GM08714 (cell line): ENCODE data around the gene CD99L2.
"Not testable (repeated sequence)": the region's sequence is repeated elsewhere in the genome, so short reads cannot be mapped to it uniquely, and the experiment has no call there.

Experiments used
- H3K4me3 ChIP-seq: fragments of 200-500 bp; sonication (Bioruptor generic); 2 replicates; pipeline ENCODE4 v1.5.1; 2014; ENCODE audit warnings: mild to moderate bottlenecking, low read length, inconsistent platforms
- ZNF274 ChIP-seq: IDR thresholded peaks from 2 replicates; pipeline ENCODE4 v1.6.1; 2012; ENCODE audit warnings: mild to moderate bottlenecking, low read depth, low read length

Gene CD99L2

GRCh38 chrX:150906694-150907093 lies 8.2 kb upstream of the CD99L2 start:
- no peak overlapping the region for H3K4me3 ChIP-seq
- TF ChIP-seq ZNF274: no peak

DNA sequence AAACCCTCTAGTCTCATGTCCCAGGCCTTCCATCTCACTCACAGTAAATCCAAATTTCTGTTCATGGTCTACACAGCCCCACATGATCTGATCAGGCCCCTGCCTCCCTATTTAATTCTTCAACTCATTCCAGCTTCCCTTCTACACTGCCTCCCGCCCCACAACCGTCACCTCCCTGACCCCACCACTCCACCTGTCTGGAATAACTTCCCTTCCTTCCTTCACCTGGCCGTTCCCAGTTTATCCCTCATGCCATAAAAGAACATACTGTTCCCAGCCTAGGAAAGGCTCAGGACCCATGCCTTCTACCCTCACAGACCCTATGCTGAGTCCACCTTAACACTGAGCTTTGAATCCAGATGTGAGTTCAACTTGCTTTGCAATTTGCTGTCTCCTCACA lies 6.8 kb upstream of the CD99L2 start:
- TF ChIP-seq ZNF274: no peak

DNA sequence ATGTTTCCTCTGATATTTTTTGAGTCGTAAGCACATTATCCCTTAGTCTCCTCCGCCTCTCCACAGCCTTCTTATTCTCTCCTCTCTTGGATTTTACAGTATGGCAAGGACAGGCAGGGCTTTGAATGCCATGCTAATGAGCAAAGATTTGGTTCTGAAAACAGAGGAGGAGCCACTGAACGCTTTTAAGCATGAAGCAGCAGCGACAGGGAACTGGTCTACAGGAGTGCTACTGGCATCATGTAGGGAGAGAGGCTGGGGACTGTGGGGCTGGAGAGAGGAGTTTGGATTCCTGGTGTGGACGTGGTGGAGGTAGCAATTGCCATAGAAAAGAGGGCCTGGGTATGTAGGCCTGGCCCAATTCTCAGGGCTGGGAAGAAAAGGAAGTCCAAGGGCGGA lies 4.6 kb upstream of the CD99L2 start:
- no peak overlapping the region for H3K4me3 ChIP-seq
- no peak for TF ChIP-seq ZNF274

More for the DNA sequence above, 6.8 kb upstream of the CD99L2 start:
- H3K4me3 ChIP-seq: no peak overlapping the region

DNA sequence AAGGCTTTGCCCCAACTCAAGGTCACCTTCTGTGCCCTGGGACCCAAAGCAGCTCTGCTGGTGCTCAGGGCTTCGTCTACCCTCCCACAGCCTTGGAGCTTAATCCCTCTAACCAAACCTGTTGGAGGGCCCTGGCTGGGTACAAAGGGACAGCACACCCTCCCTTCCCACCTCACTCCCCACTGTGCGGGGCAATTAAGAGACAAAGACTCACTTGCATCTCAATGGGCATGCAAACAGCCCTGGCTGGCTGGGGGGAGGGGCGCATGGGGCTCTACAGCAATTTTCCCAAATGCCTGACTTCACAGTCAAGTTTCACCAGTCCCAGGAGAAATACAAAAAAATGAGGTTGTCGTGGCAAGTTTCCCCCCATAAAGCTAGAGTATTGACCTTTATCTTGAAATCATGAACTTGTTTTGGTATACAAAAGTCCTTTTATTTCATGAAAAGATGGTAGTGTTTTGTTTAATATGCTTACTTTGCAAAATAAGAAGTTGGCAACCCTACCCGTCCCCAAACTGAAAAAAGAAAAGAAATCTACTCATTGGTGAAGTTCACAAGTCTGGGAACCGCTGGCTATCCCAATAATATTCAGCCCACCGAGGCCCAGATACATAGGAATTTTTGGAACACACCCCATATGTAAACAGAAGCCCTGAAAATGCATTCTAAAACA lies 4.1 kb upstream of the CD99L2 start:
- TF ChIP-seq ZNF274: no peak
- no peak overlapping the region for H3K4me3 ChIP-seq

- TF ChIP-seq ZNF274: no peak
Measured at GRCh38 chrX:150899191-150899757, 806 bp upstream of the CD99L2 start.

GRCh38 chrX:150897421-150898320 lies 797 bp downstream of the CD99L2 start:
- no peak for TF ChIP-seq ZNF274
- peak overlapping the region; percentile 71 for H3K4me3 ChIP-seq

More at GRCh38 chrX:150899191-150899757, 806 bp upstream of the CD99L2 start:
- peak overlapping the region; percentile 75 for H3K4me3 ChIP-seq

DNA sequence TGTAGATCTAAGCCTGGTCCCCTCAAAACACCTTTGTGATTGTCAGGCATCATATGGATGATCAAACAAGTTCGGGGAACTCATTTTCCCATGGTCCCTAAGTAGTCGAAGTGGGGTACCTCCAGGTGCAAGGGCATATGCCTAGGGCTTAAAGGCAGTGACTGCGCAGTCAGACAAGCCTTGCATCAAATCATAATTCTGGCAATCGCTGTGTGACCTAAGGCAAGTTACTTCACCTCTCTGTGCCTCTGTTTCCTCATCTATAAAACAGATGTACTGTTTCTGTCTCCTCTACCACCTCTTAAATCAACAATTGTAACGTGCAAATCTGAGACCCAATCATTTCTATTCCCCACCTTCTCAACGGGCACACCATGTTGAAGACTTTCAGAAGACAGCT lies 1.8 kb downstream of the CD99L2 start:
- no peak overlapping the region for H3K4me3 ChIP-seq
- TF ChIP-seq ZNF274: no peak

- H3K4me3 ChIP-seq: no peak overlapping the region
Measured at GRCh38 chrX:150893936-150894335, 4.5 kb downstream of the CD99L2 start.

GRCh38 chrX:150889131-150889530 lies 9.3 kb downstream of the CD99L2 start:
- no peak for TF ChIP-seq ZNF274
- H3K4me3 ChIP-seq: no peak overlapping the region

More at GRCh38 chrX:150893936-150894335, 4.5 kb downstream of the CD99L2 start:
- no peak for TF ChIP-seq ZNF274

GRCh38 chrX:150887906-150888465 lies 10.5 kb downstream of the CD99L2 start:
- no peak for TF ChIP-seq ZNF274
- H3K4me3 ChIP-seq: no peak overlapping the region

- H3K4me3 ChIP-seq: not testable (repeated sequence)
Measured at GRCh38 chrX:150887268-150887667, 11.2 kb downstream of the CD99L2 start.

GRCh38 chrX:150886381-150886780 lies 12.1 kb downstream of the CD99L2 start:
- H3K4me3 ChIP-seq: no peak overlapping the region
- TF ChIP-seq ZNF274: no peak

- no peak overlapping the region; the same call in 1 of the 2 replicates for H3K4me3 ChIP-seq
- no peak for TF ChIP-seq ZNF274
Measured at GRCh38 chrX:150880808-150881165, 17.7 kb downstream of the CD99L2 start.

GRCh38 chrX:150879855-150880807 lies 18.3 kb downstream of the CD99L2 start:
- no peak overlapping the region for H3K4me3 ChIP-seq
- no peak for TF ChIP-seq ZNF274

DNA sequence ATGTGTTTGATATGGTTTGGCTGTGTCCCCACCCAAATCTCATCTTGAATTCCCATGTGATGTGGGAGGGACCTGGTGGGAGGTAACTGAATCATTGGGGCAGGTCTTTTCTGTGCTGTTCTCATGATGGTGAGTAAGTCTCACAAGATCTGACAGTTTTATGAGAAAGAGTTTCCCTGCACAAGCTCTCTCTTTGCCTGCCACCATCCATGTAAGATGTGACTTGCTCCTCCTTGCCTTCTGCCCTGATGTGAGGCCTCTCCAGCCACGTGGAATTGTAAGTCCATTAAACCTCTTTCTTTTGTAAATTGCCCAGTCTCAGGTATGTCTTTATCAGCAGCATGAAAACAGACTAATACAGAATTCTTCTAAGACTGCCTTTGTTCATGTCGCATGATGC lies 22.8 kb downstream of the CD99L2 start:
- not testable (repeated sequence) for H3K4me3 ChIP-seq
